ENCODE data around the gene GRAP2.

The GRAP2 gene

DNA sequence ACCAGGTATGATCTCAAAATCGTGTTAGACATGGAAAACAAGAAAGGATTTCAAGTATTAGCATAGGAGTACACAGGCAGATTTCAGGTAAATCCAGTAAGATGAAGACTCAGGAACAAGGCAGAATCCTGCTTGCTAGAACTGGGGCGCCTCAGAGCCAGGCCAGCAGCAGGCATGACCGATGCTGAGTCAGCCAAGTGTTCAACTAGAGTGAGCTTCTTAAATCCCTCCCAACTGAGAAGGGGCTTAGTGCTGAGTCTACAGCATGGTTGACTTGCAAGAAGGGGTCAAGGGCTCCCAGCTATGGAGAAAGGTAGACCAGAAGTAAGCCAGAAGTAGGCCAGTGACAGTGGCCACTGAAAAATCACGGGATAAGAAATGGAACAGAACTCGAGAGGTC lies 12.4 kb downstream of the GRAP2 start:
- Histone ChIP-seq H3K4me1 (ENCODE audit: control insufficient read depth, insufficient read depth, low read length) (no peaks in the 10 kb centered on the region), H3K9ac (ENCODE audit: low read length in 2 of 2) (no peak overlapping the region), H3K4me3 (ENCODE audit: low read length in 2 of 2) (no peak overlapping the region)

DNA sequence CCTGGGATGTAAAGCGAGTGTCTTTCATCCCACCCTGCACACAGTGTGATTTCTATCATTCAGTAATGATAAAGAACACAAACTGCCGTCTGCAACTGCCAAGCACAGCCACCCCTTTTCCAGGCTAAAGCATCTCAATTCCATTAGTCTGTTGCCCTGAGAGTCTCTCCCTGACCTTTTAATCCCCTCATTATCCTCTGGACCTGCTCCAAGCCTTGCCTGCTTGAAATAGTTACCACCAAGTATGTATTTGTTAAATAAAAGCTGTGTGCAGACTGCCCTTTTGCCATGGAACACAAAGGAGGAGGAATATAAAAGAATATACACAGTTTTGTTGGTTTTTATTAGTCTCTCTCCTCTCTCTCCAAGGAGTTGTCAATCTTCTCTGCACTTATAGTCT lies 13.0 kb downstream of the GRAP2 start:
- no peaks in the 10 kb centered on the region for H3K4me1 ChIP-seq (ENCODE audit: control insufficient read depth, insufficient read depth, low read length)
- peaks cover 9 to 10% of the 10 kb centered on the region in 2 donors for H3K27me3 ChIP-seq (ENCODE audit: control insufficient read depth in 1 of 2, insufficient read depth in 2 of 2, low read length in 2 of 2)
- H3K27ac ChIP-seq (ENCODE audit: low read length) = no peak overlapping the region

More for the DNA sequence above, 12.4 kb downstream of the GRAP2 start:
- Histone ChIP-seq H3K9me3 (ENCODE audit: control insufficient read depth in 2 of 2, low read length in 2 of 2) (no peaks in the 10 kb centered on the region), H3K27me3 (ENCODE audit: control insufficient read depth in 1 of 2, insufficient read depth in 2 of 2, low read length in 2 of 2) (peaks cover 9 to 10% of the 10 kb centered on the region in 2 donors), H3K27ac (ENCODE audit: low read length) (no peak overlapping the region), H3K36me3 (ENCODE audit: control insufficient read depth in 2 of 2, insufficient read depth in 2 of 2, low read length in 2 of 2) (no peaks in the 10 kb centered on the region)

DNA sequence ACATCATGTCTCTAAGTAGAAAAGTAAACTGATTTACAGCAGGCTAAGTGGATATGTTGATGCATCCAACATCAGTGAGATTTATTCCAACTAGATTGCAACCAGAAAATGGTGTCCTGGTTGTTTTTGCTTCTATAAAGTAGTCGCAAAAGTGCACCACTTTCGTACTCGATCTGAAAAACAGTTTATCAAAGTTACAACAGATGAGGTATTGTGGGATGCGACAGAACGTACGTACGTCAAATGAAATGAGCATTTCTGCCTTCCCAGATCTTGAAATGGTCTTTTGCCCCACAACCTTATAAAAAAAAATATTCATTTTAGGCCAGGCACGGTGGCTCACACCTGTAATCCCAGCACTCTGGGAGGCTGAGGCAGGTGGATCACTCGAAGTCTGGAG lies 13.7 kb downstream of the GRAP2 start:
- Histone ChIP-seq H3K27ac (ENCODE audit: low read length) (no peak overlapping the region), H3K36me3 (ENCODE audit: control insufficient read depth in 2 of 2, insufficient read depth in 2 of 2, low read length in 2 of 2) (no peaks in the 10 kb centered on the region), H3K9ac (ENCODE audit: low read length in 2 of 2) (no peak overlapping the region), H3K27me3 (ENCODE audit: control insufficient read depth in 1 of 2, insufficient read depth in 2 of 2, low read length in 2 of 2) (peaks cover 9 to 10% of the 10 kb centered on the region in 2 donors), H3K9me3 (ENCODE audit: control insufficient read depth in 2 of 2, low read length in 2 of 2) (no peaks in the 10 kb centered on the region), H3K4me1 (ENCODE audit: control insufficient read depth, insufficient read depth, low read length) (no peaks in the 10 kb centered on the region), H3K4me3 (ENCODE audit: low read length in 2 of 2) (no peak overlapping the region)

More for the DNA sequence above, 13.0 kb downstream of the GRAP2 start:
- no peak overlapping the region for H3K4me3 ChIP-seq (ENCODE audit: low read length in 2 of 2)
- H3K9me3 ChIP-seq (ENCODE audit: control insufficient read depth in 2 of 2, low read length in 2 of 2) = no peaks in the 10 kb centered on the region
- H3K36me3 ChIP-seq (ENCODE audit: control insufficient read depth in 2 of 2, insufficient read depth in 2 of 2, low read length in 2 of 2) = no peaks in the 10 kb centered on the region
- no peak overlapping the region for H3K9ac ChIP-seq (ENCODE audit: low read length in 2 of 2)

DNA sequence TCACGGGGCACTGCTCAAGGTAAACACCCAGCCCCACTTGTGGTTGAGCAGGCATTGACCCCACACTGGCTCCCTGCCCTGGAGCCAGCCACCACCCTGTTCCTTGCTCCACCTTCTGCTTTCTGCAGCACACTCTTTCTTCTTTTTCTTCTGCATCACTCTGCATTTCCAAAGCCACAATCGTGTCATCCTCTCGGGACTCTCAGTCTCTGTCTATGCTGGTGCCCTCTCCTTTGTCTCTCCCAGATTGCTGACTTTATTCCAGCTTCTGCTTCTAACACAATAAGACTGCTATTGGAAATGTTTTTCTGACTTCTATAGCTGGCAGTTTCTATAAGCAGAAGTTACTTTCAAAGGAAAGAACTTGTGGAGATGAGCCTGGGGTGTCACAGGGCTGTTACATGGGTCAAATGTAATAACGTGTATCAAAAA lies 14.4 kb downstream of the GRAP2 start:
- peaks cover 7 to 9% of the 10 kb centered on the region in 2 donors for H3K27me3 ChIP-seq (ENCODE audit: control insufficient read depth in 1 of 2, insufficient read depth in 2 of 2, low read length in 2 of 2)
- no peak overlapping the region for H3K9ac ChIP-seq (ENCODE audit: low read length in 2 of 2)
- H3K36me3 ChIP-seq (ENCODE audit: control insufficient read depth in 2 of 2, insufficient read depth in 2 of 2, low read length in 2 of 2) = no peaks in the 10 kb centered on the region
- H3K27ac ChIP-seq (ENCODE audit: low read length) = no peak overlapping the region
- H3K4me1 ChIP-seq (ENCODE audit: control insufficient read depth, insufficient read depth, low read length) = no peaks in the 10 kb centered on the region
- no peak overlapping the region for H3K4me3 ChIP-seq (ENCODE audit: low read length in 2 of 2)
- H3K9me3 ChIP-seq (ENCODE audit: control insufficient read depth in 2 of 2, low read length in 2 of 2) = no peaks in the 10 kb centered on the region

DNA sequence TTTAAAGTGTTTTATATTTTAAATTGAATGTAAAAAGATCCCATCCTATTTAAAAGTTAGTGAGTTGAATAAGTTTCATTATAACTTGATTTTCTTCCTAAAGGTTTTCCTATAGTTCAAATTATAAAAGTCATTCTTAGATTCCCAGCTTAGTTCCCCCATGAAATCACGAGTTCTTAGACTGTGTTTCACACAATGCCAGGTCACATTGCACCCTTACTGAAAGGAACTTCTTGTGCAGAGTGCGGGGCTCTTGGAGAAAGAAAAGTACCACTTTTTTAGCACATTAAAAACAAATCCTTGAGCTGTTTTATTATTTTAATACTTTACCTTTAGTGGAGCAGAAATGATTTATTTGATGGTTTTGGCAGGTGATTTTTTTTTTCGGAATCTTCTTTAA lies 15.6 kb downstream of the GRAP2 start:
- peaks cover 7 to 9% of the 10 kb centered on the region in 2 donors for H3K27me3 ChIP-seq (ENCODE audit: control insufficient read depth in 1 of 2, insufficient read depth in 2 of 2, low read length in 2 of 2)
- no peak overlapping the region for H3K4me3 ChIP-seq (ENCODE audit: low read length in 2 of 2)
- no peak overlapping the region for H3K9ac ChIP-seq (ENCODE audit: low read length in 2 of 2)
- no peaks in the 10 kb centered on the region for H3K4me1 ChIP-seq (ENCODE audit: control insufficient read depth, insufficient read depth, low read length)
- no peaks in the 10 kb centered on the region for H3K36me3 ChIP-seq (ENCODE audit: control insufficient read depth in 2 of 2, insufficient read depth in 2 of 2, low read length in 2 of 2)
- H3K27ac ChIP-seq (ENCODE audit: low read length) = no peak overlapping the region
- no peaks in the 10 kb centered on the region for H3K9me3 ChIP-seq (ENCODE audit: control insufficient read depth in 2 of 2, low read length in 2 of 2)

DNA sequence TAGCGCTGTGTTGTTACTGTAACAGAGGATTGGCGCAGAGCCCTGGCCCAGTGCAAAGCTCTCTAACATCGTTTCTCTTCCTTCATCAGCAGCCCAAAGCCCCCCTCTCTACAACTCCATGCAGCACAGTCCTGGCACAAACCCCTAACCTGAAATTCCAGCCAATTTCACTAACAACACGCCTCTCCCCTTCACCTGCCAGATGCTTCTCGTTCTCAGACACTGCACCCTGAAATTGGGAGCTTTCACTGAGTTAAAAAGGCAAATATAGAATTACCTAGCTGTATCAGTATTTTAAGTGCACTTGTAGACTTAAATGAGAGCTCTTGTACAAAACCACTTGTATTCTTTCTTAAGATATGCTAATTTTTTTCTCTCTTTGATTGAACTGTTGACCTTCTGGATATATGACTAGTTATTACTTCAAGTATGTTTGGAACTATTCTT lies 16.3 kb downstream of the GRAP2 start:
- H3K9ac ChIP-seq (ENCODE audit: low read length in 2 of 2) = no peak overlapping the region
- no peak overlapping the region for H3K4me3 ChIP-seq (ENCODE audit: low read length in 2 of 2)
- no peak overlapping the region for H3K27ac ChIP-seq (ENCODE audit: low read length)
- no peaks in the 10 kb centered on the region for H3K4me1 ChIP-seq (ENCODE audit: control insufficient read depth, insufficient read depth, low read length)
- H3K9me3 ChIP-seq (ENCODE audit: control insufficient read depth in 2 of 2, low read length in 2 of 2) = no peaks in the 10 kb centered on the region
- no peaks in the 10 kb centered on the region for H3K36me3 ChIP-seq (ENCODE audit: control insufficient read depth in 2 of 2, insufficient read depth in 2 of 2, low read length in 2 of 2)
- H3K27me3 ChIP-seq (ENCODE audit: control insufficient read depth in 1 of 2, insufficient read depth in 2 of 2, low read length in 2 of 2) = peaks cover 6 to 9% of the 10 kb centered on the region in 2 donors

DNA sequence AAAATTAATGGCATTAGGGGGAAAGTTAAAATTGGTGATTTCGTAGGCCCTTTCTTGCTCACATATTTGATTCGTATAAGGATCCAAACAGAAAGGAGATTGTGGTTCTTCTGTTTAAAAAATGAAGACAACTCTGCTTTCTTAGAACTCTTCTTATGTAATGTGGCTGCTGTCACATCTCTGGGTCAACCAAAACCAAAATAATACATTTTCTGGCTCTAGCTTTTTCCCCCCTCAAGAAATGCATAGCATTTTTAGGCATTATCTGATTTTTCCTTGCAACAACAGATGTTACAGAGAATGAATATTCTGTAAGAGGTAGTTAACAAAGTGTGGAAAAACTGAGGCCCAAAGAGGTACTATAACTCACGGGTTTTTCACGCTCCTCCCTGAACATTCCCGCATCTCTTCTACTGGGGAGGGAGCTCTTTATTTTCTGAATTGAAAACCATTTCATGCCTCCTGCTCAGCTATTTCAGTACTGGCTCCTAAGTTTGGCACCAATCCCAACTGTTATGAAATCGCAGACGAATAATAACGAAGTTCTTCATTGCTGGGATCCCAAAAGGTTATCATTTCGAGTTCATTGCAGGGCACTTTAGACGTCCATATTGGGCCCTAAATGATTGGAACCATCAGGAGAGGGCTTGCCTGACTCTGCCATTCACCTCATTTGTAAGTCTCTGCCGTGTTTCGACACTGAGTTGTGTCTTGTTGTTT lies 17.1 kb downstream of the GRAP2 start:
- Histone ChIP-seq H3K9ac (ENCODE audit: low read length in 2 of 2) (no peak overlapping the region), H3K4me1 (ENCODE audit: control insufficient read depth, insufficient read depth, low read length) (no peaks in the 10 kb centered on the region), H3K4me3 (ENCODE audit: low read length in 2 of 2) (no peak overlapping the region), H3K27ac (ENCODE audit: low read length) (no peak overlapping the region), H3K27me3 (ENCODE audit: control insufficient read depth in 1 of 2, insufficient read depth in 2 of 2, low read length in 2 of 2) (peaks cover 2 to 3% of the 10 kb centered on the region in 2 donors), H3K9me3 (ENCODE audit: control insufficient read depth in 2 of 2, low read length in 2 of 2) (no peaks in the 10 kb centered on the region), H3K36me3 (ENCODE audit: control insufficient read depth in 2 of 2, insufficient read depth in 2 of 2, low read length in 2 of 2) (no peaks in the 10 kb centered on the region)

DNA sequence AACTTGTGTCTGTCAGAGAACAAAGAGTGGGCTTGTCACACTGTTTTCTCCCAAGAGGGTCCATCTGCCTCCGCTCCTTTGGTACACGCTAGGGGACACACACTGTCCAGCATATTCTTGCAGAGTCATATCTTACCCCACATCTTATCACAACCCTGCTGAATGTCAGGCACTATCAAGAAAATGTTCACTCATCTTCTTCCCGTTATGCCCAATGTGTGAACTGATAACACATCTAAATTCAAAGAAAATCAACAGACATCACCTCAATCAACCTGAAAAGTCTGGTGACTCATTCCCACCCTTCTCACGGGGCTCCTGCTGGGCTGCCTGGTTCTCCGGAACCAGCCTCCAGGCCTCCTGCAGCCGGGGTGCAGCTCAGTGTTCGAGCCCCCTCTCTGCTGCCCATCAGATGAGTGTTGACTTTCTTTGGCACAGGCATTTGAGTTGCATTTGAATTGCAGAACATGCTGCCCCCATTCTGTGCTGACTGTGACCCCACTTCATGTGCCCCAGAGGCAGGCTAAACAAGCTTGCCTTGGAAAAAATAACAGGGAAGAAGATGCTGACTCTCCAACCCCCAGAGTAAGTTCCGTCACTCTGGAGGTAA lies 19.4 kb downstream of the GRAP2 start:
- H3K27me3 ChIP-seq (ENCODE audit: control insufficient read depth in 1 of 2, insufficient read depth in 2 of 2, low read length in 2 of 2) = peaks cover 3 to 5% of the 10 kb centered on the region in 2 donors
- no peak overlapping the region for H3K27ac ChIP-seq (ENCODE audit: low read length)
- no peak overlapping the region for H3K9ac ChIP-seq (ENCODE audit: low read length in 2 of 2)

DNA sequence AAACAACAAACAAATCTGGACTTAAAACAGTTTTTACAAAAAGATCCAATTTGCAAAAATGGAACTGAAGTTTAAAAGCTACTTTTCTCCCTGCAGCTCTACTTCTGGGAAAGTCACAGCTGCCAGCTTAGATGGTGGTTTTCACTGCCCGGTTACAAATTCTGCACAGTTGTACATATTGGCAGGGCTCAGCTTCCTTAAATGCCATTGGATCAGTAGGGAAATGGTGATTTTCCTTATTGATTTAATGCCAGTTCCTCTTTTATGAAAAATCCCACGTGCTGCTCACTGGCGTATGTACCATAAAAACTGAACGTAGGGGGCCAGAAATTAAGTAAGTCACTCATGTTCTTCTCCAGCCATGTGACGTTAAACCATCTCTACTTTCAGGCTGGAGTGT lies 22.8 kb downstream of the GRAP2 start:
- no peaks in the 10 kb centered on the region for H3K4me1 ChIP-seq (ENCODE audit: control insufficient read depth, insufficient read depth, low read length)
- H3K9ac ChIP-seq (ENCODE audit: low read length in 2 of 2) = no peak overlapping the region
- peaks cover 0 to 26% of the 10 kb centered on the region in 2 donors for H3K27me3 ChIP-seq (ENCODE audit: control insufficient read depth in 1 of 2, insufficient read depth in 2 of 2, low read length in 2 of 2)
- no peaks in the 10 kb centered on the region for H3K36me3 ChIP-seq (ENCODE audit: control insufficient read depth in 2 of 2, insufficient read depth in 2 of 2, low read length in 2 of 2)
- H3K4me3 ChIP-seq (ENCODE audit: low read length in 2 of 2) = no peak overlapping the region
- no peak overlapping the region for H3K27ac ChIP-seq (ENCODE audit: low read length)
- H3K9me3 ChIP-seq (ENCODE audit: control insufficient read depth in 2 of 2, low read length in 2 of 2) = no peaks in the 10 kb centered on the region

More for the DNA sequence above, 19.4 kb downstream of the GRAP2 start:
- no peaks in the 10 kb centered on the region for H3K4me1 ChIP-seq (ENCODE audit: control insufficient read depth, insufficient read depth, low read length)
- no peaks in the 10 kb centered on the region for H3K9me3 ChIP-seq (ENCODE audit: control insufficient read depth in 2 of 2, low read length in 2 of 2)
- no peak overlapping the region for H3K4me3 ChIP-seq (ENCODE audit: low read length in 2 of 2)
- H3K36me3 ChIP-seq (ENCODE audit: control insufficient read depth in 2 of 2, insufficient read depth in 2 of 2, low read length in 2 of 2) = no peaks in the 10 kb centered on the region

DNA sequence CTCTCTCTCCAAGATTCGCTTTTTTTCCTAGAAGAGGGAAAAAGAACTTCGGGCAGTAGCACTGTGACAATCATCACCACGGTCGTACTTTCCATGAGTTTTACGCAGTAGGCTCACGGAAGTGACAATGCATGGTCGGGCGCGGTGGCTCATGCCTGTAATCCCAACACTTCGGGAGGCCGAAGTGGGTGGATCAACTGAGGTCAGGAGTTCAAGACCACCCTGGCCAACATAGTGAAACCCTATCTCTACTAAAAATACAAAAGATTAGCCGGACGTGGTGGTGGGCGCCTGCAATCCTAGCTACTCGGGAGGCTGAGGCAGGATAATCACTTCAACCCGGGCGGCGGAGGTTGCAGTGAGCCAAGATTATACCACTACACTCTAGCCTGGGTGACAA lies 23.4 kb downstream of the GRAP2 start:
- H3K9me3 ChIP-seq (ENCODE audit: control insufficient read depth in 2 of 2, low read length in 2 of 2) = no peaks in the 10 kb centered on the region
- no peak overlapping the region for H3K9ac ChIP-seq (ENCODE audit: low read length in 2 of 2)
- H3K4me3 ChIP-seq (ENCODE audit: low read length in 2 of 2) = no peak overlapping the region
- no peaks in the 10 kb centered on the region for H3K36me3 ChIP-seq (ENCODE audit: control insufficient read depth in 2 of 2, insufficient read depth in 2 of 2, low read length in 2 of 2)
- H3K4me1 ChIP-seq (ENCODE audit: control insufficient read depth, insufficient read depth, low read length) = no peaks in the 10 kb centered on the region
- peaks cover 0 to 26% of the 10 kb centered on the region in 2 donors for H3K27me3 ChIP-seq (ENCODE audit: control insufficient read depth in 1 of 2, insufficient read depth in 2 of 2, low read length in 2 of 2)
- H3K27ac ChIP-seq (ENCODE audit: low read length) = no peak overlapping the region

DNA sequence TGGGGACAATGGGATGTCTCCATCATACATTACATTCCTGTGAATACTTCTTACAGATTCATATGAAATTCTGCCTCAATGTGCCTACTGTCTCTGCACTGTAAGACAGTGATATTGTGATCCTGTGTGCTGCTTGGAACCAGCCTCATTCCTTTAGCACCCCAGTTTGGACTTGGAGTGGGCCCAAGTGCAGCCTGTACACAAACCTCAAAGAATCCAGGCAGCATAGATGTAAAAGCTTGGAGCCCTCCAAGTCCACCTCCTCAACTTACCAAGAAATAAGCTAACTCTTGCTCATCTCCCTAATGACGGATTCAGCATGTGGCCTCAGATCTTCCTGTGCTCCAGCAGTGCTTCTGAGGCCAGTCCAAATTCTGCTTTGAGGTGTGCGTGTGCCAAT lies 24.4 kb downstream of the GRAP2 start:
- Histone ChIP-seq H3K9me3 (ENCODE audit: control insufficient read depth in 2 of 2, low read length in 2 of 2) (no peaks in the 10 kb centered on the region), H3K9ac (ENCODE audit: low read length in 2 of 2) (no peak overlapping the region), H3K4me3 (ENCODE audit: low read length in 2 of 2) (no peak overlapping the region), H3K4me1 (ENCODE audit: control insufficient read depth, insufficient read depth, low read length) (no peaks in the 10 kb centered on the region), H3K27ac (ENCODE audit: low read length) (no peak overlapping the region), H3K36me3 (ENCODE audit: control insufficient read depth in 2 of 2, insufficient read depth in 2 of 2, low read length in 2 of 2) (no peaks in the 10 kb centered on the region), H3K27me3 (ENCODE audit: control insufficient read depth in 1 of 2, insufficient read depth in 2 of 2, low read length in 2 of 2) (peaks cover 0 to 26% of the 10 kb centered on the region in 2 donors)

Measured in stomach smooth muscle (tissue), 2 donors.